Neural progenitor cell (in vitro differentiated cells): ENCODE results near the gene SMS. TPM values are rescaled to one million over a fixed set of nuclear protein-coding genes. Genes with fewer than 3 reads are reported as not detected.

Experiments
- DNase-seq: peaks from one replicate; pipeline ENCODE4 v3.0.0-alpha.2; 2016; ENCODE audit warnings: low spot score
- H2AFZ ChIP-seq: fragments of 200-600 bp; sonication (generic); replicated peaks from 2 replicates; pipeline ENCODE4 v1.6.1; 2016; ENCODE audit warnings: antibody characterized with exemption
- H3F3A ChIP-seq: fragments of 200-600 bp; sonication (generic); 2 replicates; pipeline ENCODE4 v1.6.1; 2016; ENCODE audit warnings: antibody characterized with exemption, low read depth
- H3K27ac ChIP-seq: fragments of 200-600 bp; sonication (generic); 2 replicates; pipeline ENCODE4 v1.5.1; 2016; ENCODE audit warnings: mild to moderate bottlenecking
- H3K27me3 ChIP-seq: fragments of 200-600 bp; sonication (generic); 2 replicates; pipeline ENCODE4 v1.6.1; 2016; ENCODE audit warnings: mild to moderate bottlenecking, moderate library complexity
- H3K36me3 ChIP-seq: fragments of 200-600 bp; sonication (generic); 2 replicates; pipeline ENCODE4 v1.5.1; 2016
- H3K4me1 ChIP-seq: fragments of 200-600 bp; sonication (generic); 2 replicates; pipeline ENCODE4 v1.6.1; 2016; ENCODE audit warnings: mixed run types
- H3K4me2 ChIP-seq: fragments of 200-600 bp; sonication (generic); 2 replicates; pipeline ENCODE4 v1.6.1; 2016
- H3K4me3 ChIP-seq: fragments of 200-600 bp; sonication (generic); 2 replicates; pipeline ENCODE4 v1.5.1; 2016
- H3K79me2 ChIP-seq: fragments of 200-600 bp; sonication (generic); 2 replicates; pipeline ENCODE4 v1.6.1; 2016; ENCODE audit warnings: low read depth
- H3K9ac ChIP-seq: fragments of 200-600 bp; sonication (generic); 2 replicates; pipeline ENCODE4 v1.6.1; 2016
- H3K9me3 ChIP-seq: fragments of 200-600 bp; sonication (generic); 2 replicates; pipeline ENCODE4 v1.5.1; 2016; ENCODE audit warnings: low read depth
- H4K20me1 ChIP-seq: fragments of 200-600 bp; sonication (generic); 2 replicates; pipeline ENCODE4 v1.6.1; 2016; ENCODE audit warnings: low read depth
- H3K27ac Mint-ChIP-seq: 3 replicates; pipeline ENCODE4 v1.8.0; 2021; ENCODE audit warnings: mixed read lengths
- H3K27me3 Mint-ChIP-seq: 2 replicates; pipeline ENCODE4 v1.8.0; 2022; ENCODE audit warnings: low read depth, mild to moderate bottlenecking, inconsistent platforms, moderate library complexity, mixed read lengths; ENCODE audit not compliant: insufficient read depth
- H3K36me3 Mint-ChIP-seq: 3 replicates; pipeline ENCODE4 v1.8.0; 2021; ENCODE audit warnings: mixed read lengths
- H3K4me1 Mint-ChIP-seq: 3 replicates; pipeline ENCODE4 v1.8.0; 2021; ENCODE audit warnings: mixed read lengths
- H3K4me3 Mint-ChIP-seq: 3 replicates; pipeline ENCODE4 v1.8.0; 2021; ENCODE audit warnings: mild to moderate bottlenecking, moderate library complexity, mixed read lengths
- H3K9me3 Mint-ChIP-seq: 3 replicates; pipeline ENCODE4 v1.8.0; 2020; ENCODE audit warnings: mixed read lengths
- EZH2 ChIP-seq: fragments of 200-600 bp; sonication (generic); IDR thresholded peaks from 2 replicates; pipeline ENCODE4 v1.6.1; 2017; ENCODE audit warnings: antibody characterized with exemption, mild to moderate bottlenecking, moderate library complexity
- EZH2phosphoT487 ChIP-seq: fragments of 200-600 bp; sonication (generic); IDR thresholded peaks from 2 replicates; pipeline ENCODE4 v1.6.1; 2017; ENCODE audit warnings: antibody characterized with exemption
- total RNA-seq: library from RNA; depleted of rRNA; stranded (reverse); fragments of >200 nt; gene quantifications from 2 replicates; pipeline ENCODE4 v1.2.3, GENCODE V29; 2015; ENCODE audit warnings: low replicate concordance
- TF ChIP-seq, protein P1 (sequence below): fragments of 200-600 bp; sonication (generic); IDR thresholded peaks from 2 replicates; pipeline ENCODE4 v1.5.1; 2017; ENCODE audit warnings: antibody characterized with exemption, mild to moderate bottlenecking

The SMS gene
- total RNA-seq, 1 donor from 2014 or later = 142 TPM

DNA sequence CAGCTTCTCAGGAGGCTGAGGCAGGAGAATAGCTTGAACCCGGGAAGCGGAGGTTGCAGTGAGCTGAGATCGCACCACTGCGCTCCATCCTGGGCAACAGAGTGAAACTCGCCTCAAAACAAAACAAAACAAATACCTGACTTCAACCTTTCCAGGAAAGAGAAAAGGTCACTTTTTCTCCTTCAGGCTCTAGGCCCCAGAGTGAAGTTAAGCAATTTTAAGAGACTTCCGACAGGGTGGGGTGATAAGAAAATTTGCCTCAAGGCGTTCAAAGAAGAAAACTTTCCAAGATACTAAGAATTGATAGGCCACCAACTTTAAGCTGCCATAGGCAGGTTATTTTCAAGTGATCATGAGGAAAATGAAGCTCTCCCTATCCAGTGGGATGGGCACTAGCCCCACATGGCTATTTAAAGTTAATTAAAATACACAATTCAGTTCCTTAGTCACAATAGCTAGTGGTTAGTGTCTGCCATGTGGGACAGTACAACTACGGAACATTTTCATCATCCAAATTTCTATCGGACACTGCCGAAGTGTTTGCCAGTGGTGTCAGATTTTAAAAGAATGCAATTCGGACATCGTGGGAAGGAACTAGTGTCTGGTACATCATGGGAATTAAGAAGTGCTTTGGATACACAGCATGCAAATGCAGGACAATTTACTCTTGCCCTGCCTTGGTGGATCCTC lies 33.0 kb downstream of the SMS start:
- H3K4me3 Mint-ChIP-seq = no peak overlapping the region
- no peaks in the 10 kb centered on the region for H3K36me3 ChIP-seq
- no peaks in the 10 kb centered on the region for H4K20me1 ChIP-seq
- H3F3A ChIP-seq = no peaks in the 10 kb centered on the region
- H3K4me1 ChIP-seq = no peaks in the 10 kb centered on the region
- H3K79me2 ChIP-seq = no peaks in the 10 kb centered on the region
- H3K27ac ChIP-seq = no peak overlapping the region
- DNase-seq = no peak
- H3K4me2 ChIP-seq = no peak overlapping the region
- H3K9ac ChIP-seq = no peak overlapping the region
- no peak overlapping the region for H3K4me3 ChIP-seq
- peaks cover 2% of the 10 kb centered on the region for H3K27me3 Mint-ChIP-seq
- peaks cover 27% of the 10 kb centered on the region for H3K36me3 Mint-ChIP-seq
- no peak for TF ChIP-seq EZH2phosphoT487
- TF ChIP-seq, protein P1, sequence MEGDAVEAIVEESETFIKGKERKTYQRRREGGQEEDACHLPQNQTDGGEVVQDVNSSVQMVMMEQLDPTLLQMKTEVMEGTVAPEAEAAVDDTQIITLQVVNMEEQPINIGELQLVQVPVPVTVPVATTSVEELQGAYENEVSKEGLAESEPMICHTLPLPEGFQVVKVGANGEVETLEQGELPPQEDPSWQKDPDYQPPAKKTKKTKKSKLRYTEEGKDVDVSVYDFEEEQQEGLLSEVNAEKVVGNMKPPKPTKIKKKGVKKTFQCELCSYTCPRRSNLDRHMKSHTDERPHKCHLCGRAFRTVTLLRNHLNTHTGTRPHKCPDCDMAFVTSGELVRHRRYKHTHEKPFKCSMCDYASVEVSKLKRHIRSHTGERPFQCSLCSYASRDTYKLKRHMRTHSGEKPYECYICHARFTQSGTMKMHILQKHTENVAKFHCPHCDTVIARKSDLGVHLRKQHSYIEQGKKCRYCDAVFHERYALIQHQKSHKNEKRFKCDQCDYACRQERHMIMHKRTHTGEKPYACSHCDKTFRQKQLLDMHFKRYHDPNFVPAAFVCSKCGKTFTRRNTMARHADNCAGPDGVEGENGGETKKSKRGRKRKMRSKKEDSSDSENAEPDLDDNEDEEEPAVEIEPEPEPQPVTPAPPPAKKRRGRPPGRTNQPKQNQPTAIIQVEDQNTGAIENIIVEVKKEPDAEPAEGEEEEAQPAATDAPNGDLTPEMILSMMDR = no peak
- no peak for TF ChIP-seq EZH2
- H2AFZ ChIP-seq = no peak overlapping the region
- peaks cover 4% of the 10 kb centered on the region for H3K4me1 Mint-ChIP-seq
- no peaks in the 10 kb centered on the region for H3K27me3 ChIP-seq
- no peaks in the 10 kb centered on the region for H3K9me3 Mint-ChIP-seq
- H3K9me3 ChIP-seq = no peaks in the 10 kb centered on the region
- no peak overlapping the region for H3K27ac Mint-ChIP-seq

DNA sequence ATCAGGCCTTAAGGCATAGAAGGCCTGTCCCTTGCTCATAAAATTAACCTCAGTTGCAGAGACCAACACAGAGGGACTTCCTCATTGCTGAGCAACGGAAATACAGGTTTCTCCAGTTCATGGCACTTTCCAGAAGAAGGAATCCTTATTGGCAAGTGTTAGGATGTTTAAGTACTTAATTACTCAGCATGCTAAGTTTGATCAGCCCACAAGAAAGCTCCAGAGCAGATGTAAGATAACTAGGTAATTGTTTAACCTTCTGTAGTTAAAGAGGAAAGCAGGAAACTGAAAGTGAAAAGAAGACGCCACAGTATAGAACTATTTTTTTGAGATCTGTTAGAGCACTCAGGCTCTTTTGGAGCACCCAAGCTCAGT lies 33.5 kb downstream of the SMS start:
- H3K27me3 Mint-ChIP-seq = peaks cover 2% of the 10 kb centered on the region
- Histone ChIP-seq H3K79me2 (no peaks in the 10 kb centered on the region), H3K36me3 (peaks cover 3% of the 10 kb centered on the region), H4K20me1 (no peaks in the 10 kb centered on the region), H3K4me1 (no peaks in the 10 kb centered on the region), H3K9me3 (no peaks in the 10 kb centered on the region), H2AFZ (no peak overlapping the region), H3K4me2 (no peak overlapping the region), H3F3A (no peaks in the 10 kb centered on the region), H3K4me3 (no peak overlapping the region), H3K27ac (no peak overlapping the region), H3K27me3 (no peaks in the 10 kb centered on the region), H3K9ac (no peak overlapping the region)
- peaks cover 4% of the 10 kb centered on the region for H3K4me1 Mint-ChIP-seq
- TF ChIP-seq EZH2phosphoT487 (no peak), EZH2 (no peak)
- TF ChIP-seq, protein P1 = no peak
- no peak for DNase-seq
- no peaks in the 10 kb centered on the region for H3K9me3 Mint-ChIP-seq
- no peak overlapping the region for H3K4me3 Mint-ChIP-seq
- H3K27ac Mint-ChIP-seq = no peak overlapping the region
- H3K36me3 Mint-ChIP-seq = peaks cover 28% of the 10 kb centered on the region

DNA sequence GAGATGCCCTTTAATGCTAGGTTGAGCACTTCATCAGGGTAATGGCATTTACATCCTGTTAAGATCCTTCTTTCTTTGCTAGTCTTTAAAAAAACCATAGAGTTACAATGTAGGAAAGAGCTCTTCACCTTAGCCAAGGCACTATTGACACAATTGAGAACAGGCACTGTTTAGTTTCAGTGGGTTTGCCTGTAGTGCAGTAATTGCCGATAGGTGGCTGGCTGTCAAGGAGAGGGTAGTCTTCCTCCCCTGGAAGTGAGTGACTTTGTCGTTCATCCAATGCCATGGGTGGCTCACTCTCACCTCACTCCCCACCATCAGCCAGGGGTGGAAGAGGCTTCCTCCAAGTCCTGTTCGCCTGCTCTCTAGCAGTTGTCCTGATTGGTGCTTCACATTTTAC lies 34.7 kb downstream of the SMS start:
- TF ChIP-seq, protein P1 = no peak
- TF ChIP-seq EZH2 (no peak), EZH2phosphoT487 (no peak)
- H3K36me3 Mint-ChIP-seq = peaks cover 24% of the 10 kb centered on the region
- H3K9ac ChIP-seq = no peak overlapping the region
- H3K4me3 ChIP-seq = no peak overlapping the region
- peaks cover 4% of the 10 kb centered on the region for H3K4me1 Mint-ChIP-seq
- DNase-seq = no peak
- no peaks in the 10 kb centered on the region for H4K20me1 ChIP-seq
- peaks cover 3% of the 10 kb centered on the region for H3K36me3 ChIP-seq
- H3K9me3 Mint-ChIP-seq = no peaks in the 10 kb centered on the region
- H3F3A ChIP-seq = no peaks in the 10 kb centered on the region
- no peaks in the 10 kb centered on the region for H3K27me3 ChIP-seq
- H3K79me2 ChIP-seq = no peaks in the 10 kb centered on the region
- no peaks in the 10 kb centered on the region for H3K4me1 ChIP-seq
- no peak overlapping the region for H3K27ac Mint-ChIP-seq
- no peaks in the 10 kb centered on the region for H3K27me3 Mint-ChIP-seq
- H3K4me2 ChIP-seq = no peak overlapping the region
- H2AFZ ChIP-seq = no peak overlapping the region
- no peaks in the 10 kb centered on the region for H3K9me3 ChIP-seq
- H3K27ac ChIP-seq = no peak overlapping the region
- H3K4me3 Mint-ChIP-seq = no peak overlapping the region
